H1 (cell line): ENCODE data around the gene MRS2. TPM values are rescaled to one million over a fixed set of nuclear protein-coding genes. Genes with fewer than 3 reads are reported as not detected.

Experiments
- CTCF ChIA-PET: fragments of 300-600 bp; sonication (Branson Sonifier 250); formaldehyde crosslinking; loops from one replicate; lab custom pipeline; 2021; ENCODE audit not compliant: partially characterized antibody; lab: Charles Lee
- POLR2A ChIA-PET: fragments of 300-600 bp; sonication (Branson Sonifier 250); formaldehyde crosslinking; loops from one replicate; lab custom pipeline; 2021; ENCODE audit warnings: inconsistent platforms; ENCODE audit not compliant: partially characterized antibody; lab: Charles Lee
- DNase-seq, 2 experiments: peaks; one replicate each; pipeline versions ENCODE4 v3.0.0 to v3.0.0-alpha.2; 2010 to 2022; ENCODE audit warnings: low spot score in 2 of 2, low read depth in 1 of 2, mixed read lengths in 1 of 2
- FAIRE-seq: peaks from 2 replicates; lab custom pipeline; 2011; peaks lifted over from hg19 to GRCh38; lab: Jason Lieb, UNC
- H2AFZ ChIP-seq: 2 replicates; pipeline ENCODE4 v1.8.1; 2012; ENCODE audit warnings: low read length, inconsistent platforms
- H2AK5ac ChIP-seq: 2 replicates; pipeline ENCODE4 v1.6.1; 2013; ENCODE audit warnings: low read depth, low read length
- H2BK120ac ChIP-seq: replicated peaks from 2 replicates; pipeline ENCODE3; 2013; ENCODE audit warnings: low read depth, low read length, inconsistent platforms
- H2BK12ac ChIP-seq: 2 replicates; pipeline ENCODE4 v1.6.1; 2013; ENCODE audit warnings: low read depth, low read length
- H2BK15ac ChIP-seq: 2 replicates; pipeline ENCODE4 v1.6.1; 2013; ENCODE audit warnings: low read length
- H2BK20ac ChIP-seq: 2 replicates; pipeline ENCODE4 v1.6.1; 2013; ENCODE audit warnings: low read length
- H2BK5ac ChIP-seq: 2 replicates; pipeline ENCODE4 v1.6.1; 2013; ENCODE audit warnings: low read depth, low read length
- H3K14ac ChIP-seq: 2 replicates; pipeline ENCODE4 v1.6.1; 2013; ENCODE audit warnings: inconsistent platforms; ENCODE audit not compliant: insufficient read length
- H3K18ac ChIP-seq: 2 replicates; pipeline ENCODE4 v1.6.1; 2013; ENCODE audit warnings: low read length; ENCODE audit errors: extremely low read depth
- H3K23ac ChIP-seq: 2 replicates; pipeline ENCODE4 v1.6.1; 2013; ENCODE audit warnings: inconsistent platforms; ENCODE audit not compliant: insufficient read length
- H3K23me2 ChIP-seq: 2 replicates; pipeline ENCODE4 v1.6.1; 2013; ENCODE audit warnings: low read depth, low read length
- H3K27ac ChIP-seq: 2 replicates; pipeline ENCODE4 v1.6.1; 2011; ENCODE audit warnings: low read depth, low read length, inconsistent platforms
- H3K27me3 ChIP-seq, 4 experiments: replicated peaks in 1 of 4; 1 replicate in 1 of 4; 2 replicates in 3 of 4; pipeline versions ENCODE4 v1.6.1 to v1.8.1; 2011 to 2013; ENCODE audit warnings: low read length in 3 of 4, mild to moderate bottlenecking in 3 of 4, inconsistent platforms in 2 of 4, mixed read lengths in 2 of 4, moderate library complexity in 1 of 4; ENCODE audit not compliant: control insufficient read depth in 3 of 4, insufficient read depth in 3 of 4; ENCODE audit errors: extremely low read depth in 1 of 4
- H3K36me3 ChIP-seq, 4 experiments: 2 replicates each; pipeline versions ENCODE4 v1.6.1 to v1.8.1; 2011 to 2013; ENCODE audit warnings: mild to moderate bottlenecking in 4 of 4, low read length in 3 of 4, moderate library complexity in 2 of 4, control low read depth in 1 of 4, inconsistent platforms in 1 of 4; ENCODE audit not compliant: insufficient read depth in 4 of 4, control insufficient read depth in 2 of 4
- H3K4ac ChIP-seq: replicated peaks from 2 replicates; pipeline ENCODE3; 2013; ENCODE audit warnings: low read length, low read depth, mixed read lengths, inconsistent platforms; ENCODE audit not compliant: insufficient read length
- H3K4me1 ChIP-seq, 4 experiments: replicated peaks in 1 of 4; 1 replicate in 1 of 4; 2 replicates in 3 of 4; pipeline versions ENCODE4 v1.6.1 to v1.8.1; 2011 to 2013; ENCODE audit warnings: low read length in 3 of 4, inconsistent platforms in 2 of 4, mixed read lengths in 1 of 4; ENCODE audit not compliant: insufficient read depth in 4 of 4, control insufficient read depth in 3 of 4
- H3K4me2 ChIP-seq, 2 experiments: 2 replicates each; pipeline versions ENCODE4 v1.6.1 to v1.8.1; 2011 to 2013; ENCODE audit warnings: low read depth in 2 of 2, low read length in 2 of 2, control low read depth in 1 of 2, inconsistent platforms in 1 of 2, mild to moderate bottlenecking in 1 of 2; ENCODE audit not compliant: insufficient read depth in 1 of 2
- H3K4me3 ChIP-seq, 4 experiments: fragments of 200-600, 300-600 bp in 1 of 4; sonication (generic), shearing (Covaris generic), sonication (Bioruptor Twin) in 1 of 4; 2 replicates each; pipeline versions ENCODE4 v1.5.1 to v1.8.1; 2011 to 2016; ENCODE audit warnings: low read length in 4 of 4, low read depth in 3 of 4, control low read depth in 2 of 4, inconsistent platforms in 2 of 4, mild to moderate bottlenecking in 2 of 4, mixed read lengths in 1 of 4, moderate library complexity in 1 of 4; ENCODE audit not compliant: insufficient read depth in 2 of 4; ENCODE audit errors: extremely low read depth in 1 of 4
- H3K56ac ChIP-seq: replicated peaks from 2 replicates; pipeline ENCODE3; 2013; ENCODE audit warnings: low read depth, mild to moderate bottlenecking, mixed read lengths, low read length, inconsistent platforms; ENCODE audit not compliant: insufficient read length
- H3K79me1 ChIP-seq: 2 replicates; pipeline ENCODE4 v1.6.1; 2013; ENCODE audit warnings: low read depth, low read length, control low read depth
- H3K79me2 ChIP-seq, 2 experiments: 2 replicates each; pipeline versions ENCODE4 v1.6.1 to v1.8.1; 2012 to 2013; ENCODE audit warnings: low read length in 2 of 2, mild to moderate bottlenecking in 2 of 2, inconsistent platforms in 1 of 2; ENCODE audit not compliant: insufficient read depth in 2 of 2, control insufficient read depth in 1 of 2
- H3K9ac ChIP-seq, 4 experiments: replicated peaks in 1 of 4; 1 replicate in 1 of 4; 2 replicates in 3 of 4; pipeline versions ENCODE4 v1.6.1 to v1.8.1; 2011 to 2013; ENCODE audit warnings: low read depth in 3 of 4, low read length in 3 of 4, control low read depth in 2 of 4, mild to moderate bottlenecking in 2 of 4, moderate library complexity in 2 of 4, inconsistent platforms in 1 of 4; ENCODE audit errors: extremely low read depth in 1 of 4
- H3K9me3 ChIP-seq, 2 experiments: 2 replicates each; pipeline versions ENCODE4 v1.6.1 to v1.8.1; 2012 to 2013; ENCODE audit warnings: mild to moderate bottlenecking in 2 of 2, moderate library complexity in 2 of 2, control low read depth in 1 of 2, inconsistent platforms in 1 of 2, low read depth in 1 of 2, low read length in 1 of 2, mixed read lengths in 1 of 2; ENCODE audit not compliant: insufficient read depth in 2 of 2
- H4K20me1 ChIP-seq, 2 experiments: replicated peaks in 1 of 2; 2 replicates each; pipeline versions ENCODE3 to v1.8.1; 2011 to 2013; ENCODE audit warnings: inconsistent platforms in 2 of 2, low read length in 2 of 2, mild to moderate bottlenecking in 1 of 2; ENCODE audit not compliant: insufficient read depth in 2 of 2, control insufficient read depth in 1 of 2
- H4K5ac ChIP-seq: 2 replicates; pipeline ENCODE4 v1.6.1; 2013; ENCODE audit warnings: low read length, low read depth, mixed read lengths, inconsistent platforms; ENCODE audit not compliant: insufficient read length
- H4K8ac ChIP-seq: 2 replicates; pipeline ENCODE4 v1.8.0; 2013; ENCODE audit warnings: mild to moderate bottlenecking, moderate library complexity, low read length, inconsistent platforms; ENCODE audit not compliant: insufficient read depth; ENCODE audit errors: extremely low read depth
- H4K91ac ChIP-seq: replicated peaks from 2 replicates; pipeline ENCODE3; 2013; ENCODE audit warnings: low read length, mixed read lengths, inconsistent platforms; ENCODE audit not compliant: insufficient read length
- BACH1 ChIP-seq: IDR thresholded peaks from 2 replicates; pipeline ENCODE4 v1.6.1; 2012; ENCODE audit warnings: low read length, improper control_type of control experiment
- BRCA1 ChIP-seq: IDR thresholded peaks from 2 replicates; pipeline ENCODE4 v1.6.1; 2012; ENCODE audit warnings: low read depth, low read length, improper control_type of control experiment
- CEBPB ChIP-seq: IDR thresholded peaks from 2 replicates; pipeline ENCODE4 v1.6.1; 2012; ENCODE audit warnings: low read depth, low read length
- CTBP2 ChIP-seq: IDR thresholded peaks from 2 replicates; pipeline ENCODE4 v1.7.0; 2011; ENCODE audit warnings: borderline replicate concordance, mild to moderate bottlenecking, moderate library complexity, mixed read lengths, low read length; ENCODE audit not compliant: insufficient read depth, insufficient read length
- CTCF ChIP-seq, 3 experiments: IDR thresholded peaks; 1 replicate in 2 of 3; 2 replicates in 1 of 3; pipeline versions ENCODE4 v1.5.1 to v1.6.1; 2011; ENCODE audit warnings: low read length in 3 of 3, mild to moderate bottlenecking in 3 of 3, inconsistent platforms in 2 of 3, low read depth in 1 of 3, moderate library complexity in 1 of 3; ENCODE audit not compliant: insufficient read depth in 1 of 3; ENCODE audit errors: control extremely low read depth in 1 of 3
- EGR1 ChIP-seq: IDR thresholded peaks from 2 replicates; pipeline ENCODE4 v1.6.1; 2011; ENCODE audit warnings: low read depth, low read length, borderline replicate concordance
- NRF1 ChIP-seq: IDR thresholded peaks from 2 replicates; pipeline ENCODE4 v1.6.1; 2011; ENCODE audit warnings: mild to moderate bottlenecking, low read depth, low read length, improper control_type of control experiment
- POLR2A ChIP-seq, 2 experiments: IDR thresholded peaks; 1 replicate in 1 of 2; 2 replicates in 1 of 2; pipeline ENCODE4 v1.6.1; 2011; ENCODE audit warnings: low read depth in 2 of 2, low read length in 2 of 2, mild to moderate bottlenecking in 2 of 2; ENCODE audit errors: control extremely low read depth in 1 of 2
- RBBP5 ChIP-seq: IDR thresholded peaks from 2 replicates; pipeline ENCODE4 v1.7.1; 2012; ENCODE audit warnings: low read depth, mild to moderate bottlenecking, inconsistent platforms, low read length, moderate library complexity, borderline replicate concordance
- RXRA ChIP-seq: IDR thresholded peaks from 2 replicates; pipeline ENCODE4 v1.6.1; 2011; ENCODE audit warnings: low read depth, mild to moderate bottlenecking, low read length, moderate library complexity; ENCODE audit not compliant: insufficient read depth
- SRF ChIP-seq: IDR thresholded peaks from 2 replicates; pipeline ENCODE4 v1.6.1; 2011; ENCODE audit warnings: mild to moderate bottlenecking, low read depth, low read length, moderate library complexity
- WGBS, 2 experiments: shearing (Covaris generic) in 1 of 2; methylation state at CpG; one replicate each; pipeline versions ENCODE4 v1.1.6 to v1.1.7; 2013 to 2015; ENCODE audit warnings: low lambda C conversion rate in 2 of 2, mixed read lengths in 2 of 2, inconsistent platforms in 1 of 2, low coverage in 1 of 2, missing lambda C conversion rate in 1 of 2; ENCODE audit not compliant: insufficient replicate concordance in 2 of 2, insufficient coverage in 1 of 2, insufficient read length in 1 of 2; ENCODE audit errors: extremely low coverage in 1 of 2, missing lambda C conversion rate in 1 of 2; 5-methylcytosine and 5-hydroxymethylcytosine counted together
- polyA plus RNA-seq, 7 experiments: library from polyadenylated mRNA; depleted of rRNA in 3 of 7; stranded (reverse) in 5 of 7; unstranded in 2 of 7; fragments of >200 nt in 5 of 7; fragments of 200-250 nt in 2 of 7; gene quantifications; 1 replicate in 5 of 7; 2 replicates in 1 of 7; 4 replicates in 1 of 7; pipeline versions ENCODE4 v1.2.1 to v1.2.3, GENCODE V29; 2011 to 2013; ENCODE audit warnings: missing spikeins in 2 of 7, mixed read lengths in 2 of 7
- total RNA-seq: library from RNA; stranded (reverse); fragmentation: NEBNext Ultra II Directional; extraction: Animal tissue kit (Norgen Biotek cat#: 25700); gene quantifications from 2 replicates; pipeline ENCODE4 v1.2.1, GENCODE V29; 2021

MRS2 gene
- total and polyA plus RNA-seq, 2 of the 8 experiments (the other 6 are each of a cell fraction or from before 2014, with no cell fraction given) = 51.2 to 67.5 TPM

DNA sequence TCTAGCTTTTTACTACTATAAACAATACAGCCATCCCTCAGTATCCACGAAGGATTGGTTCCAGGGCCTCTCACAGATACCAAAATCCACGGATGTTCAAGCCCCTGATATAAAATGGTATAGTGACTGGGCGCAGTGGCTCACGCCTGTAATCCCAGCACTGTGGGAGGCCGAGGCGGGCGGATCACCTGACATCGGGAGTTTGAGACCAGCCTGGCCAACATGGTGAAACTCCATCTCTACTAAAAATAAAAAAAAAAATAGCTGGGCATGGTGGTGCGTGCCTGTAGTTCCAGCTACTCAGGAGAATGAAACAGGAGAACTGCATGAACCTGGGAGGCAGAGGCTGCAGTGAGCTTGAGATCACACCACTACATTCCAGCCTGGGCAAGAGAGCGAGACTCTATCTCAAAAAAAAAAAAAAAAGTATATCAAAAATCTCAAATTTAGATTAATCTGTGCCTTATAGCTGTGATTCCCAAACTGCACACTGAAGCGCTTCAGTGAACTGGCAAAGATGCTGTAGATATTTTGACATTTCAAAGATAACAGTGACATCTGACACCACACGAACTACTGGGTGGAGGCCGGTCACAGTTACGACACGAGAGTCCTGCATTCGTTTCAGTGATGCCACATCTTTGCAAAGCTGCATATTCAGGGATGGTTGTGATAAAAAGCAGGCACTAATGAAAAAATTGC is 38.3 kb downstream of the MRS2 start:
- Histone ChIP-seq H2BK12ac (no peak overlapping the region), H2BK5ac (no peak overlapping the region), H3K79me1 (no peaks in the 10 kb centered on the region), H3K4me3 (no peak overlapping the region), H3K79me2 (no peaks in the 10 kb centered on the region), H3K27me3 (no peaks in the 10 kb centered on the region), H4K20me1 (peaks cover 0 to 2% of the 10 kb centered on the region in 2 experiments), H3K4me1 (peaks cover 0 to 4% (median 2%) of the 10 kb centered on the region in 4 experiments; a peak in 2 of 7 replicates), H4K91ac (no peak overlapping the region), H3K23ac (no peak overlapping the region), H3K18ac (no peak overlapping the region), H3K9ac (no peak overlapping the region), H3K36me3 (no peaks in the 10 kb centered on the region), H2AK5ac (no peak overlapping the region), H3K9me3 (no peaks in the 10 kb centered on the region), H3K27ac (no peak overlapping the region), H2BK20ac (no peak overlapping the region), H3K4ac (no peak overlapping the region), H2BK120ac (no peak overlapping the region), H2BK15ac (no peak overlapping the region), H3K14ac (no peak overlapping the region), H3K4me2 (no peak overlapping the region), H4K5ac (no peak overlapping the region), H4K8ac (no peak overlapping the region), H3K56ac (no peak overlapping the region), H3K23me2 (no peaks in the 10 kb centered on the region), H2AFZ (no peak overlapping the region)
- ChIA-PET POLR2A (interaction anchor here (0.7 to 1.3 kb wide), 2 partner anchors 9 to 16 kb away, joined by 3 read pairs; no protein-coding TSS in a partner anchor), CTCF (interaction anchor here (0.6 to 2.9 kb wide), 3 partner anchors 8 to 116 kb away, joined by 3 to 12 read pairs (median 4); no protein-coding TSS in a partner anchor)
- DNase-seq (no peak), FAIRE-seq (no peak)
- 84% methylated on average over 16 of the region's 16 CpGs; no CpG with 5 or more reads in 1 of the 2 experiments for WGBS, 2 experiments
- TF ChIP-seq CTCF (IDR thresholded peaks at IDR 0.05; ENCODE audit: control extremely low read depth in 1 of 3, insufficient read depth in 1 of 3, low read depth in 1 of 3, low read length in 3 of 3) (no peak), BRCA1 (no peak), CEBPB (no peak), SRF (no peak), RBBP5 (no peak), CTBP2 (no peak), EGR1 (no peak), RXRA (no peak), BACH1 (no peak), POLR2A (IDR thresholded peaks at IDR 0.05; ENCODE audit: control extremely low read depth in 1 of 2, low read depth in 2 of 2, low read length in 2 of 2) (no peak), NRF1 (no peak)
